GM12875 (cell line): ENCODE data around the gene SPO11.
A peak's percentile ranks its signal among the peaks of the same experiment; 100 is the strongest.

Source experiments
- H3K4me3 ChIP-seq: one replicate; pipeline ENCODE4 v1.5.1; 2011; ENCODE audit warnings: low read depth, low read length, control low read depth
- TF ChIP-seq, protein P1 (sequence below): IDR thresholded peaks from 2 replicates; pipeline ENCODE4 v1.5.1; 2011; ENCODE audit warnings: low read depth, mild to moderate bottlenecking, control low read depth, inconsistent platforms, low read length, moderate library complexity, borderline replicate concordance; ENCODE audit not compliant: insufficient read depth

The SPO11 gene

DNA sequence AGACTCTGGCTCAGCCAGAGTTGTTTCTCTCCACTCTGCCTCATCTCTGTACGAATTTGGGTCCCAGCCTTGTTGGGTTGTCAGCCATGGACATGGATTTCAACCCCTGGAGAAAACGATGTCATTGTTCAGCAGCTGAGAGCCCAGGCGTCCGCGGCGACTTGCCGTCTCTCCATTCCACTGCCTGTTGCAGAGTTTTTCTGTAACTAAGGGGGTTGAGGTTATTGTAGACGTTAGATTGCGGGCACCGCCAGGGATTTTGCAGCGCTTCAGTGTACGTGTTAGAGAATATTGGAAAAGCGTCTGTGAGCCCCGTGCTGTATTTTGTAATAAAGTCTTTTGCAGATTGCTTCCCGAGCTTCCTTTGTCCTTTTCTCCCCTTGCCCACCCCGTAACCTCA lies 48.5 kb downstream of the SPO11 start:
- TF ChIP-seq, protein P1, sequence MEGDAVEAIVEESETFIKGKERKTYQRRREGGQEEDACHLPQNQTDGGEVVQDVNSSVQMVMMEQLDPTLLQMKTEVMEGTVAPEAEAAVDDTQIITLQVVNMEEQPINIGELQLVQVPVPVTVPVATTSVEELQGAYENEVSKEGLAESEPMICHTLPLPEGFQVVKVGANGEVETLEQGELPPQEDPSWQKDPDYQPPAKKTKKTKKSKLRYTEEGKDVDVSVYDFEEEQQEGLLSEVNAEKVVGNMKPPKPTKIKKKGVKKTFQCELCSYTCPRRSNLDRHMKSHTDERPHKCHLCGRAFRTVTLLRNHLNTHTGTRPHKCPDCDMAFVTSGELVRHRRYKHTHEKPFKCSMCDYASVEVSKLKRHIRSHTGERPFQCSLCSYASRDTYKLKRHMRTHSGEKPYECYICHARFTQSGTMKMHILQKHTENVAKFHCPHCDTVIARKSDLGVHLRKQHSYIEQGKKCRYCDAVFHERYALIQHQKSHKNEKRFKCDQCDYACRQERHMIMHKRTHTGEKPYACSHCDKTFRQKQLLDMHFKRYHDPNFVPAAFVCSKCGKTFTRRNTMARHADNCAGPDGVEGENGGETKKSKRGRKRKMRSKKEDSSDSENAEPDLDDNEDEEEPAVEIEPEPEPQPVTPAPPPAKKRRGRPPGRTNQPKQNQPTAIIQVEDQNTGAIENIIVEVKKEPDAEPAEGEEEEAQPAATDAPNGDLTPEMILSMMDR = no peak
- no peak overlapping the region for H3K4me3 ChIP-seq

DNA sequence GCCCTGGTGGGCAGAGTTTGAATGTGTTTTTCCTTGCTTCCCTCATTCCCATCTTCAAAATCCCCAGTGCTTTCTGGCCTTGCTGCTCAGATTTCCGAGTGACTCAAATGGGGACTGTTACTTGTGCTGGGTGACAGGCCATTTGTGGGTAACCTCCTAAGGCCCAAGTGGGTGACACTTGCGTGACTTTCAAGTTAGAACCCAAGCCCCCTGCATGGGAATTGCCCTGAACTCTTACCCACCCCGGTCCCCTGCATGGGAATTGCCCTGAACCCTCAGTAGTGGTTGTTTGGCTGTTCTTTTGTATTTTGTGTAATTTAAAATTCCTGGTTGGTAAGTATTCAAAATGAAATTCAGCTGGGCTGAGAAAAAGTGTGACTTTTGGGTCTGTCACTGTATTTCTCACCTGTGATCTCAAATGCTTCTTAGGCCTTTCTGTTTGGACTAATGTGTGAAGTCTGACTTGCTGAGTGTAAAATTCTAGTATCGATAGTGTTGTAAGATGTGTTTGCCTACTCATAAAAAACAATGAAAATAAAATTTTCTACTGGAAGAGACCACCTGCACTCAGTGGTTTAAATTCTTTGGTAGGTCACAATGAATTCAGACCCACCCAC lies 49.2 kb downstream of the SPO11 start:
- TF ChIP-seq, protein P1 = no peak
- no peak overlapping the region for H3K4me3 ChIP-seq

DNA sequence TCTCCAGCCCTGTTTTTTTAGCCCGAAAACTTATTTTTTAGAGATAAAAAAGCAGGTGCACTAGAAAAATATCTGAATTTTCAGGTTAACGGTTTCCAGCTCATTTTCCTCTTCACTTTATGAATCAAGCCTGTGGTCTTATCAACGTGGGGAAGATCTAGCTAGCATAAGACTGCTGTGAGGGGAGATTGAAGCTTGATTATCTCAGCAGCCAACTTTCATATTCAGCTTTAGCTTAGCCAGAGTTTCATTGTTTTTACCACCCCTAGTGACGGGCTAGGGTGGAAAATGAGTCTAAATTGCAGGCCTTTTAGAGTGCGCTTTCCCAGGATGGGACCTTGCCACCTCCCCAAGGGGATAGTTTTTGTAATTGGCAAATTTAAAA lies 49.7 kb downstream of the SPO11 start:
- H3K4me3 ChIP-seq = no peak overlapping the region

GRCh38 chr20:57380081-57380750 lies 50.6 kb downstream of the SPO11 start:
- H3K4me3 ChIP-seq = no peak overlapping the region
- TF ChIP-seq, protein P1 = no peak

More for the DNA sequence above, 49.7 kb downstream of the SPO11 start:
- TF ChIP-seq, protein P1 = no peak

DNA sequence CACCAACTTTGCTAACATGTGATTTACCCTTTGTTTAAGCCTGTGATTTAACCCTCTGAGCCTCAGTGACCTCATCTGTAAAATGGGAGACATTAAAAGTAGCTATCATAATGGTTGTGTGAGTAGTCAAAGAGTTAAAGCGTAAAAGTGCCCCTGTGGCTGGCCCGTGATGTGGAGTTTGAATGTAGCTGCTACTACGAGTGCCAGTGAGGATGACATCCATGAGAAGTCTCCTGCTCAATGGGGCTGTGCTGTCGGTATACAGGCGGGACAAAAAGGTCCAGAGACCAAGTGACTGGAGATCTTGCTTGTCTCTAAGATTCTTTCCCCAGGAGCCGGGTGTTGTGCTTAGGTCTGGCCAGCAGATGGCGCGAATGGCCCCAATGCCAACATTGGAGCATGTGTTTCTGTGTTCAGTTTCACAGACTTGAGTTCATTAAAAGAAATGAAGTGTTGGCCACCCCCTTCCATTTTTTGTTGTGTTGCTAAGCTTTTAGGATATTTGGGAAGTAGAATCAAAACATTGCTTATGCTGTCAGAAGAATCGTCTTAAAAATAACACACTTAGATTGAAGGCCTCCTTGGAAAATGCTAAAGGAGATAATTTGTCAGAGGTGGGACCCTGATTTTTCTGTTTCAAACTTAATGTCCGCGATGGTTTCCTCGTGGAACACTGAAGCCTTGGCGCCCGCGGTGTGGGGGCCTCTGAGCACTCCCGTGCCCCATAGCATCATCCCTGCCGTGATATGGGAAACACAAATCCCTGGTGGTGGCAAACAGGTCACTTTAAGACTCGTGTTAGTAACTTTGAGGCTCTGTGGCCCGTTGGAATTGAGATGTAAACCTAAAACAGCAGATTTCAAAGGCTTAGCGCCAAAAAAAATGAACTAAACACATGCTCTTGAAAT lies 52.2 kb downstream of the SPO11 start:
- TF ChIP-seq, protein P1 = peak; percentile 89
- no peak overlapping the region for H3K4me3 ChIP-seq

GRCh38 chr20:57382516-57382915 lies 52.9 kb downstream of the SPO11 start:
- H3K4me3 ChIP-seq = no peak overlapping the region
- TF ChIP-seq, protein P1 = no peak
